HEK293T (cell line): ENCODE measurements around the gene ANKRD27.

Experiments used
- ARNT ChIP-seq: fragments of 450-650 bp; IDR thresholded peaks from 2 replicates; pipeline ENCODE4 v1.6.1; 2017; ENCODE audit warnings: mild to moderate bottlenecking
- CTBP1 ChIP-seq: fragments of 450-650 bp; IDR thresholded peaks from 2 replicates; pipeline ENCODE4 v1.6.1; 2016; ENCODE audit warnings: borderline replicate concordance
- ELF4 ChIP-seq: fragments of 450-650 bp; IDR thresholded peaks from 2 replicates; pipeline ENCODE4 v1.6.1; 2017; ENCODE audit warnings: antibody characterized with exemption
- FOXA1 ChIP-seq: fragments of 450-650 bp; IDR thresholded peaks from 2 replicates; pipeline ENCODE4 v1.6.1; 2016; ENCODE audit warnings: mild to moderate bottlenecking
- FOXK2 ChIP-seq: fragments of 450-650 bp; IDR thresholded peaks from 2 replicates; pipeline ENCODE4 v1.6.1; 2016; ENCODE audit warnings: mild to moderate bottlenecking
- FOXM1 ChIP-seq: fragments of 450-650 bp; IDR thresholded peaks from 2 replicates; pipeline ENCODE4 v1.6.1; 2017; ENCODE audit warnings: mild to moderate bottlenecking, borderline replicate concordance
- NFRKB ChIP-seq: fragments of 450-650 bp; IDR thresholded peaks from 2 replicates; pipeline ENCODE4 v1.6.1; 2016; ENCODE audit warnings: mild to moderate bottlenecking, moderate library complexity
- PKNOX1 ChIP-seq: fragments of 450-650 bp; IDR thresholded peaks from 2 replicates; pipeline ENCODE4 v1.6.1; 2016
- SP1 ChIP-seq: fragments of 450-650 bp; IDR thresholded peaks from 2 replicates; pipeline ENCODE4 v1.6.1; 2017
- SUZ12 ChIP-seq: fragments of 450-650 bp; IDR thresholded peaks from 2 replicates; pipeline ENCODE4 v1.6.1; 2016; ENCODE audit warnings: mild to moderate bottlenecking
- TARDBP ChIP-seq: fragments of 450-650 bp; IDR thresholded peaks from 2 replicates; pipeline ENCODE4 v1.6.1; 2016
- ZNF384 ChIP-seq: fragments of 450-650 bp; IDR thresholded peaks from 2 replicates; pipeline ENCODE4 v1.6.1; 2016

DNA sequence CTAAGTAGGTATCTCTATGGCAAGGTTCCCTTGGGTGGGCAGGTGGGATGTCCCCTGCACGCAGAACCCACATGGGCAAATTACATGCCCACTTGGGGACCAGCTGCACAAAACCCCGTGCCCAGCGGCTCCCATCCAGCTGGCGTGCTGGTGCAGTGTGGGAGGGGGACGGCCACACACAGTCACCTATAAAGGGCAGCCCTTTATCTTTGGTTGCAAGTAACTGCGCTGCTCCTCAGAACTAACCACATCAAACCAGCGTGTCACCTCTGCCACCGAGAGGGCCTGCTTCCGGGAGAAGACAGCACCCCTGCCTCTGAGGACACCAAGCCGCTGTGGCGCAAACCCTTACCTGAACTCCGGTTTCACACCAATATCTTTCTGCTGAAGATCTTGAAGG, 32.2 kb downstream of the ANKRD27 start:
- no peak for TF ChIP-seq ZNF384
- TF ChIP-seq FOXM1, result no peak
- no peak for TF ChIP-seq ARNT
- no peak for TF ChIP-seq FOXK2
- no peak for TF ChIP-seq NFRKB
- no peak for TF ChIP-seq PKNOX1
- no peak for TF ChIP-seq SUZ12
- no peak for TF ChIP-seq SP1
- TF ChIP-seq ELF4, result no peak
- no peak for TF ChIP-seq CTBP1
- TF ChIP-seq TARDBP, result no peak
- TF ChIP-seq FOXA1, result no peak
